C4-2B (cell line): Measurements from ENCODE around the gene TMEM25.

ENCODE experiments used
- ZFX ChIP-seq: fragments of 450-650 bp; IDR thresholded peaks from 2 replicates; pipeline ENCODE4 v1.6.1; 2017
- TF ChIP-seq, protein P1 (sequence below): fragments of 450-650 bp; conservative IDR thresholded peaks from 2 replicates; pipeline ENCODE4 v1.5.1; 2017; ENCODE audit warnings: mild to moderate bottlenecking

DNA sequence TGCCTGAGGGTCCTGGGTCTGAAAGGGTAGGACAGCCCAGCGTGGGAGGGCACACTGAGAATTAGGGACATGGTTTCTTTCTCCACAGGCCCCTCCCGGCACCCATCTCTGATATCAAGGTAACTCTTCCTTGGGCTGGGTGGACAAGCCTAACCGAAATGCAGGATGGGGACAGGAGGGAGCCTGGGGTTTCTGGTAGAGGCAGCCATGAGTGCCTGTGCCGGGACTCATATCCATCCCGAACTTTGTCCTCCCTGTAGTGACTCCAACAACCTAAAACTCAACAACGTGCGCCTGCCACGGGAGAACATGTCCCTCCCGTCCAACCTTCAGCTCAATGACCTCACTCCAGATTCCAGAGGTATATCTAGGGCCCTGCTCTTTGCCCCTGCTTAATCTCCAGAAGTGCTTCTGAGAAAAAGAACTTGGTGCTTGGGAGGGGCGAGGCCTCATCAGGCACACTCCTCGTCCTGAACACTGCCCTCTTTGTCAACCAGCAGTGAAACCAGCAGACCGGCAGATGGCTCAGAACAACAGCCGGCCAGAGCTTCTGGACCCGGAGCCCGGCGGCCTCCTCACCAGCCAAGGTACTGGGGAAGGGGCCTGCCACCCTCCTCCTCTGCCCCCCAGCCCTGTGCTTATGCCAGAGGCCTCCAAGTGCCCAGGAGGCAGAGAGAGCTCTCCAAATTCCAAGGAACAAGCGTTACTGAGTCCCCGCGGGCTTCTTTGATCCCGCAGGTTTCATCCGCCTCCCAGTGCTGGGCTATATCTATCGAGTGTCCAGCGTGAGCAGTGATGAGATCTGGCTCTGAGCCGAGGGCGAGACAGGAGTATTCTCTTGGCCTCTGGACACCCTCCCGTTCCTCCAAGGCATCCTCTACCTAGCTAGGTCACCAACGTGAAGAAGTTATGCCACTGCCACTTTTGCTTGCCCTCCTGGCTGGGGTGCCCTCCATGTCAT is 3.1 kb downstream of the TMEM25 start:
- TF ChIP-seq, protein P1, sequence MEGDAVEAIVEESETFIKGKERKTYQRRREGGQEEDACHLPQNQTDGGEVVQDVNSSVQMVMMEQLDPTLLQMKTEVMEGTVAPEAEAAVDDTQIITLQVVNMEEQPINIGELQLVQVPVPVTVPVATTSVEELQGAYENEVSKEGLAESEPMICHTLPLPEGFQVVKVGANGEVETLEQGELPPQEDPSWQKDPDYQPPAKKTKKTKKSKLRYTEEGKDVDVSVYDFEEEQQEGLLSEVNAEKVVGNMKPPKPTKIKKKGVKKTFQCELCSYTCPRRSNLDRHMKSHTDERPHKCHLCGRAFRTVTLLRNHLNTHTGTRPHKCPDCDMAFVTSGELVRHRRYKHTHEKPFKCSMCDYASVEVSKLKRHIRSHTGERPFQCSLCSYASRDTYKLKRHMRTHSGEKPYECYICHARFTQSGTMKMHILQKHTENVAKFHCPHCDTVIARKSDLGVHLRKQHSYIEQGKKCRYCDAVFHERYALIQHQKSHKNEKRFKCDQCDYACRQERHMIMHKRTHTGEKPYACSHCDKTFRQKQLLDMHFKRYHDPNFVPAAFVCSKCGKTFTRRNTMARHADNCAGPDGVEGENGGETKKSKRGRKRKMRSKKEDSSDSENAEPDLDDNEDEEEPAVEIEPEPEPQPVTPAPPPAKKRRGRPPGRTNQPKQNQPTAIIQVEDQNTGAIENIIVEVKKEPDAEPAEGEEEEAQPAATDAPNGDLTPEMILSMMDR = no peak
- TF ChIP-seq ZFX = no peak
